ENCODE results near the gene SESN2.

DNA sequence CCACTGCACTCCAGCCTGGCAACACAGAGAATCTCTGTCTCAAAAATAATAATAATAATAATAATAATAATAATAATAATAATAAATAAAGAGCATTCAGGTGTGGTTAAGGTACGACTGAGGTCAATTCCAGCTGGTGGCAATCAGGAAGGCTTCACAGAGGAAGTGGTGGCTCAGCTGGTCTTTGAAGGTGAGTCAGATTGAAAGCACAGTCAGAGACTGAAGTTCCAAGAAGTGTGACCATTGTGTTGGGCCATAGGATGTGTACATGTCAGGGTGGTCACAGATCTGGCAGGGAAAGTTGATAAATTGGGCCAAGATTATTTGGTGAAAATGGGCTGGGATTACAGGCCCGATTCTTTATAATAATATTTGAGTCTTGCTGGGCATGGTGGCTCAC is 38.5 kb downstream of the SESN2 start:
- TF ChIP-seq, protein P1, sequence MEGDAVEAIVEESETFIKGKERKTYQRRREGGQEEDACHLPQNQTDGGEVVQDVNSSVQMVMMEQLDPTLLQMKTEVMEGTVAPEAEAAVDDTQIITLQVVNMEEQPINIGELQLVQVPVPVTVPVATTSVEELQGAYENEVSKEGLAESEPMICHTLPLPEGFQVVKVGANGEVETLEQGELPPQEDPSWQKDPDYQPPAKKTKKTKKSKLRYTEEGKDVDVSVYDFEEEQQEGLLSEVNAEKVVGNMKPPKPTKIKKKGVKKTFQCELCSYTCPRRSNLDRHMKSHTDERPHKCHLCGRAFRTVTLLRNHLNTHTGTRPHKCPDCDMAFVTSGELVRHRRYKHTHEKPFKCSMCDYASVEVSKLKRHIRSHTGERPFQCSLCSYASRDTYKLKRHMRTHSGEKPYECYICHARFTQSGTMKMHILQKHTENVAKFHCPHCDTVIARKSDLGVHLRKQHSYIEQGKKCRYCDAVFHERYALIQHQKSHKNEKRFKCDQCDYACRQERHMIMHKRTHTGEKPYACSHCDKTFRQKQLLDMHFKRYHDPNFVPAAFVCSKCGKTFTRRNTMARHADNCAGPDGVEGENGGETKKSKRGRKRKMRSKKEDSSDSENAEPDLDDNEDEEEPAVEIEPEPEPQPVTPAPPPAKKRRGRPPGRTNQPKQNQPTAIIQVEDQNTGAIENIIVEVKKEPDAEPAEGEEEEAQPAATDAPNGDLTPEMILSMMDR (IDR thresholded peaks at IDR 0.05; ENCODE audit: borderline replicate concordance, extremely low read depth, low read length, poor library complexity, severe bottlenecking) = no peak
- no peak for TF ChIP-seq EZH2 (IDR thresholded peaks at IDR 0.05; ENCODE audit: borderline replicate concordance, low read depth, low read length, severe bottlenecking)
